Measurements from ENCODE around the gene ZNF850. TPM values are rescaled to one million over a fixed set of nuclear protein-coding genes. Genes with fewer than 3 reads are reported as not detected.

The ZNF850 gene
- total and polyA plus RNA-seq, 2 of the 13 experiments (the other 11 are each of a cell fraction or from before 2014, with no cell fraction given) = 0.78 to 6.6 TPM

GRCh38 chr19:36687214-36688056 is 85.2 kb downstream of the ZNF850 start, which contains the start of gene ZNF567 (continued):
- TF ChIP-seq, protein P1, sequence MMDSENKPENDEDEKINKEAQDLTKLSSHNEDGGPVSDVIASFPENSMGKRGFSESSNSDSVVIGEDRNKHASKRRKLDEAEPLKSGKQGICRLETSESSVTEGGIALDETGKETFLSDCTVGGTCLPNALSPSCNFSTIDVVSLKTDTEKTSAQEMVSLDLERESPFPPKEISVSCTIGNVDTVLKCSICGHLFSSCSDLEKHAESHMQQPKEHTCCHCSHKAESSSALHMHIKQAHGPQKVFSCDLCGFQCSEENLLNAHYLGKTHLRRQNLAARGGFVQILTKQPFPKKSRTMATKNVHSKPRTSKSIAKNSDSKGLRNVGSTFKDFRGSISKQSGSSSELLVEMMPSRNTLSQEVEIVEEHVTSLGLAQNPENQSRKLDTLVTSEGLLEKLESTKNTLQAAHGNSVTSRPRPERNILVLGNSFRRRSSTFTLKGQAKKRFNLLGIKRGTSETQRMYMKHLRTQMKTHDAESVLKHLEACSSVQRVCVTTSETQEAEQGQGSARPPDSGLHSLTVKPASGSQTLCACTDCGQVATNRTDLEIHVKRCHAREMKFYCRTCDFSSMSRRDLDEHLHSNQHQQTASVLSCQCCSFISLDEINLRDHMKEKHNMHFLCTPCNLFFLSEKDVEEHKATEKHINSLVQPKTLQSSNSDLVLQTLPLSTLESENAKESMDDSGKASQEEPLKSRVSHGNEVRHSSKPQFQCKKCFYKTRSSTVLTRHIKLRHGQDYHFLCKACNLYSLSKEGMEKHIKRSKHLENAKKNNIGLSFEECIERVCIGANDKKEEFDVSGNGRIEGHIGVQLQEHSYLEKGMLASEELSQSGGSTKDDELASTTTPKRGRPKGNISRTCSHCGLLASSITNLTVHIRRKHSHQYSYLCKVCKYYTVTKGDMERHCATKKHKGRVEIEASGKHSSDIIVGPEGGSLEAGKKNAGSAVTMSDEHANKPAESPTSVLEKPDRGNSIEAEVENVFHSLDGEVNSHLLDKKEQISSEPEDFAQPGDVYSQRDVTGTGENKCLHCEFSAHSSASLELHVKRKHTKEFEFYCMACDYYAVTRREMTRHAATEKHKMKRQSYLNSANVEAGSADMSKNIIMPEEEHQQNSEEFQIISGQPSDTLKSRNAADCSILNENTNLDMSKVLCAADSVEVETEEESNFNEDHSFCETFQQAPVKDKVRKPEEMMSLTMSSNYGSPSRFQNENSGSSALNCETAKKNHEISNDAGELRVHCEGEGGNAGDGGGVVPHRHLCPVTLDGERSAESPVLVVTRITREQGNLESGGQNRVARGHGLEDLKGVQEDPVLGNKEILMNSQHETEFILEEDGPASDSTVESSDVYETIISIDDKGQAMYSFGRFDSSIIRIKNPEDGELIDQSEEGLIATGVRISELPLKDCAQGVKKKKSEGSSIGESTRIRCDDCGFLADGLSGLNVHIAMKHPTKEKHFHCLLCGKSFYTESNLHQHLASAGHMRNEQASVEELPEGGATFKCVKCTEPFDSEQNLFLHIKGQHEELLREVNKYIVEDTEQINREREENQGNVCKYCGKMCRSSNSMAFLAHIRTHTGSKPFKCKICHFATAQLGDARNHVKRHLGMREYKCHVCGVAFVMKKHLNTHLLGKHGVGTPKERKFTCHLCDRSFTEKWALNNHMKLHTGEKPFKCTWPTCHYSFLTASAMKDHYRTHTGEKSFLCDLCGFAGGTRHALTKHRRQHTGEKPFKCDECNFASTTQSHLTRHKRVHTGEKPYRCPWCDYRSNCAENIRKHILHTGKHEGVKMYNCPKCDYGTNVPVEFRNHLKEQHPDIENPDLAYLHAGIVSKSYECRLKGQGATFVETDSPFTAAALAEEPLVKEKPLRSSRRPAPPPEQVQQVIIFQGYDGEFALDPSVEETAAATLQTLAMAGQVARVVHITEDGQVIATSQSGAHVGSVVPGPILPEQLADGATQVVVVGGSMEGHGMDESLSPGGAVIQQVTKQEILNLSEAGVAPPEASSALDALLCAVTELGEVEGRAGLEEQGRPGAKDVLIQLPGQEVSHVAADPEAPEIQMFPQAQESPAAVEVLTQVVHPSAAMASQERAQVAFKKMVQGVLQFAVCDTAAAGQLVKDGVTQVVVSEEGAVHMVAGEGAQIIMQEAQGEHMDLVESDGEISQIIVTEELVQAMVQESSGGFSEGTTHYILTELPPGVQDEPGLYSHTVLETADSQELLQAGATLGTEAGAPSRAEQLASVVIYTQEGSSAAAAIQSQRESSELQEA (CRISPR knock-in tag; IDR thresholded peaks at IDR 0.05; ENCODE audit: not compliant biosample characterization) = peak; percentile 79
- TF ChIP-seq CC2D1A (CRISPR knock-in tag; IDR thresholded peaks at IDR 0.05) (no peak), PAXIP1 (CRISPR knock-in tag; conservative IDR thresholded peaks at IDR 0.05) (peak; percentile 51), NFIC (IDR thresholded peaks at IDR 0.05; ENCODE audit: low read length) (no peak), KDM5A (IDR thresholded peaks at IDR 0.05; ENCODE audit: borderline replicate concordance, low read length) (peak; percentile 64; the same call in 1 of the 2 replicates), ARHGAP35 (CRISPR knock-in tag; IDR thresholded peaks at IDR 0.05; ENCODE audit: borderline replicate concordance) (no peak; the same call in 1 of the 2 replicates), ELF3 (CRISPR knock-in tag; IDR thresholded peaks at IDR 0.05) (no peak), GTF3A (CRISPR knock-in tag; conservative IDR thresholded peaks at IDR 0.05) (no peak)
- TF ChIP-seq, protein P2, sequence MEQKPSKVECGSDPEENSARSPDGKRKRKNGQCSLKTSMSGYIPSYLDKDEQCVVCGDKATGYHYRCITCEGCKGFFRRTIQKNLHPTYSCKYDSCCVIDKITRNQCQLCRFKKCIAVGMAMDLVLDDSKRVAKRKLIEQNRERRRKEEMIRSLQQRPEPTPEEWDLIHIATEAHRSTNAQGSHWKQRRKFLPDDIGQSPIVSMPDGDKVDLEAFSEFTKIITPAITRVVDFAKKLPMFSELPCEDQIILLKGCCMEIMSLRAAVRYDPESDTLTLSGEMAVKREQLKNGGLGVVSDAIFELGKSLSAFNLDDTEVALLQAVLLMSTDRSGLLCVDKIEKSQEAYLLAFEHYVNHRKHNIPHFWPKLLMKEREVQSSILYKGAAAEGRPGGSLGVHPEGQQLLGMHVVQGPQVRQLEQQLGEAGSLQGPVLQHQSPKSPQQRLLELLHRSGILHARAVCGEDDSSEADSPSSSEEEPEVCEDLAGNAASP (CRISPR knock-in tag; IDR thresholded peaks at IDR 0.05; ENCODE audit: borderline replicate concordance) = peak; percentile 16; the same call in 1 of the 2 replicates
- TF ChIP-seq, protein P3, sequence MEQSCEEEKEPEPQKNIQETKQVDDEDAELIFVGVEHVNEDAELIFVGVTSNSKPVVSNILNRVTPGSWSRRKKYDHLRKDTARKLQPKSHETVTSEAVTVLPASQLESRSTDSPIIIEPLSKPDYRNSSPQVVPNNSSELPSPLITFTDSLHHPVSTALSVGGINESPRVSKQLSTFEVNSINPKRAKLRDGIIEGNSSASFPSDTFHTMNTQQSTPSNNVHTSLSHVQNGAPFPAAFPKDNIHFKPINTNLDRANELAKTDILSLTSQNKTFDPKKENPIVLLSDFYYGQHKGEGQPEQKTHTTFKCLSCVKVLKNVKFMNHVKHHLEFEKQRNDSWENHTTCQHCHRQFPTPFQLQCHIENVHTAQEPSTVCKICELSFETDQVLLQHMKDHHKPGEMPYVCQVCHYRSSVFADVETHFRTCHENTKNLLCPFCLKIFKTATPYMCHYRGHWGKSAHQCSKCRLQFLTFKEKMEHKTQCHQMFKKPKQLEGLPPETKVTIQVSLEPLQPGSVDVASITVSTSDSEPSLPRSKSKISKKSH (CRISPR knock-in tag; IDR thresholded peaks at IDR 0.05; ENCODE audit: borderline replicate concordance) = peak; percentile 45; the same call in 1 of the 2 replicates
